AG20443 (cell line): ENCODE data around the gene PPP1R14D.

Source experiments
- DNase-seq: peaks from one replicate; pipeline ENCODE4 v3.0.0; 2012; ENCODE audit warnings: low spot score, mixed read lengths

PPP1R14D gene

DNA sequence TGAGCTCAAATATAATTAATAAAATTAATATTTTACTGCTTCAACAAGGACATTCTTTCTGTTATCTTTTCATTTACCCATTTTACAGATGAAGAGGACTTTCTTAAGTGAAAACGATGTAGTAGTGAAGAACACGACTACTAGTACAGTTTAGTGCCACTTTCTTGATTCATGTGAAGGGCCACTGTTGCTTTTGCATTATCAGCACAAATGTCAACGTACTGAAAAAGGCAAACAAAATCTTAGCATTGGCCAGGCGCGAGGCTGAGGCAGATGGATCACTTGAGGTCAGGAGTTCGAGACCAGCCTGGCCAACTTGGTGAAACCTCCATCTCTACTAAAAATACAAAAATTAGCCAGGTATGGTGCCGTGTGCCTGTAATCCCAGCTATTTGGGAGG lies 9.5 kb downstream of the PPP1R14D start:
- no peak for DNase-seq

DNA sequence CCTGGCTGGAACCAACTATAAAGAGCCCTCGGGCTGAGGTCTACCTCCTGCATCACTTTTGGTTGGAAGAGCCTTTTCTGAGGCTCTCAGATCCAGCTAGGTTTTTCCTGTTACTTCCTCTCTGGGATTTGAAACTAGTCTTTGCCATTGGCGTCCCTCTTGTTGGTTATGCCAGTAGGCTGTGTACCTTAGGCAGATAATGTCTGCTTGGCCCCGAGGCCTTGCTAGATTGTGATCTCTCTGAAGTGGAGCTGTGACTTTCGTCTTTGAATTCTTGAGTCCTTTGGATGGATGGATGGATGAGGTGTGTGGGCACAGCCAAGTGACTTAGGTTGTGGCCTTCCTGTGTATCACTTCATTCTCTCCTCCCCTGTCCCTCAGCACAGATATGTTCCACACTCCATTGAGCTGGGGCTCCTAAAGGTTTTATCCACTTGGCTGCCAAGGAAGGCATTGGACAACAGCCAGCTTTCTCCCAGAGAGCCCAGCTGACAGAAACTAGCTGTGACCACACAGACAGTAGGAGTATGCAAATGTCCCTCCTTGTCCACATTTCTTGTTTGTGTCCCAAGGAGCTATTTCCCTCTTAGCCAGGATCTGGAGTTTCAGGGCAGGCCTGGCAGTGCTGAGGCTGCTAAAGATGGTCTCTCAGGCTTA lies 13.3 kb downstream of the PPP1R14D start:
- no peak for DNase-seq

DNA sequence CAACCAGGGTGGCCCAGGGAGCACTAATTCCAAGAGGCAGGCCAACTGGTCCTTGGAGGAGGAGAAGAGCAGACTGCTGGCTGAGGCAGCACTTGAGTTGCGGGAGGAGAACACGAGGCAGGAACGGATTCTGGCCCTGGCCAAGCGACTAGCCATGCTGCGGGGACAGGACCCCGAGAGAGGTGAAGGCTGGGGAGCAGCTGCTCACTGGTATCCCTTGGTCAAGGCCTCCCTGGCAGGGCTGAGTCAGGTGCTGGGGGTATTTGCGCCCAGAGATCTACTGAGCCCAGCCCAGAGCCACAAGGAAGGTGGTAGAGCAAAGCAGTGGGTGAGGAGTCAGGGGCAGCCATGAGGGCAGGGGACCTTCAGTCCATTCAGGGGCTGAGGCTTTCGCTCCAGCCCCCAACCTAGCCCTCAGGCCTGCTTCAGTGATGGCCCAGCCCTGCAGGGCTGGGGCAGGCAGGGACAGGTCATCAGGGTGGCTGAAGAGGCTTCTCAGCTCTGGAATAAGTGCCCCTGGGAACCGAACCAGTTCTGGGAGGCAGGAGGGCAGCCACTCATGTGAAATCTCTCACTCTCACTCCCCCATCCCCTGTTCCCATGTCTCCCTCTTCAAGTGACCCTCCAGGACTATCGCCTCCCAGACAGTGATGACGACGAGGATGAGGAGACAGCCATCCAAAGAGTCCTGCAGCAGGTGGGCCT lies 15.6 kb downstream of the PPP1R14D start:
- no peak for DNase-seq

GRCh38 chr15:40808861-40809450 lies 19.6 kb downstream of the PPP1R14D start:
- no peak for DNase-seq

GRCh38 chr15:40807888-40808461 lies 20.5 kb downstream of the PPP1R14D start:
- DNase-seq = no peak

DNA sequence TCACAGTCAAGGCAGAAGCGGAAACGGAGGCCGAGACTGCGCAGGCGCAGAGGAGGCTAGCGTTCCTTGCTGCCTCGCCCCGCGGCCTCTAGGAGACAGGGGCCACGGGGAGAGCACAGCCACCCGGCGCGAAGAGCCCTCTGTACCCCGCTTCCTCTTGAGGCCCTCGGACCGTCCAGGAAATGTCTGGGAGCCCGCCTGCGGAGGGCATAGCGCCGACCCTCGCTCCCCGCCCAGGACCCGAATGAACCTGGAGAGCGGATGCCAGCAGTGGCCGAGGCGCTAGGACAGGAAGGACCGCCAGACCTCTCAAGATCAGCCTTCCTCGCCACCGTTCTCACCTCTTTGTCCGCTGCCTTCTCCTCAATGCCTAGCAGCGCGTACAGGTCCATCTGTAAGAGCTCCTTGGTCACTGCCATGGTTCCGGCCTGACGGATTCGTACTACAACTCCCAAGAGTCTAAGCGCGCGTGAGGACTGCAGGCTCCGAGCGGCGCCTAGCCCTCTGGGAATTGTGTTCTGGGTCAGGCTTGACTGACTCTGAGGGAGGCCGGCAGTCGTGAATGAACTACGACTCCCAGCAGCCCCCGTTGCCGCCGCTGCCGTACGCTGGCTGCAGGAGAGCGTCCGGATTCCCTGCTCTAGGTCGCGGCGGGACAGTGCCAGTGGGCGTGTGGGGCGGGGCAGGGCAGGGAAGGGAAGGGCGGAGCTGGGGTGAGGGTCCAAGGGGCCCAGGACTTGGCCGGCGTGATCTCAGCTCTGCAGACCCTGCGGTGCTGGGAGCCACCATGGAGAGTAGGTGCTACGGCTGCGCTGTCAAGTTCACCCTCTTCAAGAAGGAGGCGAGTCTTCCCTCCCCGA lies 21.2 kb downstream of the PPP1R14D start, which contains the start of the genes DNAJC17 and ZFYVE19:
Gene DNAJC17 (minus strand): TSS at position 446 of the 860 bp plus-strand sequence. CDS start 27 bp downstream, at position 419.
Gene ZFYVE19 (plus strand): TSS at position 62 of the 860 bp plus-strand sequence. CDS start 501 bp downstream, at position 563.
- peak; percentile 97 for DNase-seq

- DNase-seq = no peak
These were observed 21.9 kb downstream of the PPP1R14D start for GRCh38 chr15:40806672-40807027.

GRCh38 chr15:40803688-40804087 lies 24.8 kb downstream of the PPP1R14D start:
- DNase-seq = no peak

- no peak for DNase-seq
These were observed 25.4 kb downstream of the PPP1R14D start for GRCh38 chr15:40803076-40803475.

- no peak for DNase-seq
These were observed 29.0 kb downstream of the PPP1R14D start for GRCh38 chr15:40799523-40799922.

DNA sequence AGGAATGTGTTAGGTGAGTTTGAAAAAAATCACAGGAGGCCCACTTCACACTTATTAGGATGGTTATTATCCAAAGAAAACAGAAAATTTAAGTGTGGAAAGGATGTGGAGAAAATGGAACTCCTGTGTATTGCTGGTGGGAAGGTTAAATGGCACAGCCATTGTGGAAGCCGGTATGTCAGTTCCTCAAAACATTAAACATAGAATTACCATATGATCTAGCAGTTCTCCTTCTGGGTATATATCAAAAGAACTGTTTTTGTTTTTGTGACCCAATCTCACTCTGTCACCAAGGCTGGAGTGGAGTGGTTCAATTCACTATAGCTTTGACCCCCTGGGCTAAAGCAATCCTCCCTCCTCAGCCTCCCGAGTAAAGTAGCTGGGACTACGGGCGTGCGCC lies 32.0 kb downstream of the PPP1R14D start:
- DNase-seq = no peak

DNA sequence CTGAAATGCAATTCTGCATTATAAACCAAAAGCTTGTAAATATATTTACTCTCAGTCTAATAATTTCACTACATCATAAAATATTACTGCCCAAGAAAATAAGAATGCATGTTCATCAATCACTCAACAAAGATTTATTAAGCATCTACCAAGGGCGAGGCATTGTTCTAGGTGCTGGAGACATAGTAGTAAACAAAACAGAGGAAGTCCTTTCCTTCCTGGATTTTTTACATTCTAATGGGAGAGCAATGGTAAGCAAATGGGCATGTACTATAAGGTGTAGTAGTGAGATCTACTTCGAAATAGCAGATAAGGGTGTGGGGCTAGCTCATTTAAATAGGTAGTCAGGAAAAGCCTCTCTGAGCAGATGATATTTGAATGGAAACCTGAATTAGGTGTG lies 32.5 kb downstream of the PPP1R14D start:
- no peak for DNase-seq

GRCh38 chr15:40793216-40793989 lies 35.1 kb downstream of the PPP1R14D start:
- peak; percentile 66 for DNase-seq

DNA sequence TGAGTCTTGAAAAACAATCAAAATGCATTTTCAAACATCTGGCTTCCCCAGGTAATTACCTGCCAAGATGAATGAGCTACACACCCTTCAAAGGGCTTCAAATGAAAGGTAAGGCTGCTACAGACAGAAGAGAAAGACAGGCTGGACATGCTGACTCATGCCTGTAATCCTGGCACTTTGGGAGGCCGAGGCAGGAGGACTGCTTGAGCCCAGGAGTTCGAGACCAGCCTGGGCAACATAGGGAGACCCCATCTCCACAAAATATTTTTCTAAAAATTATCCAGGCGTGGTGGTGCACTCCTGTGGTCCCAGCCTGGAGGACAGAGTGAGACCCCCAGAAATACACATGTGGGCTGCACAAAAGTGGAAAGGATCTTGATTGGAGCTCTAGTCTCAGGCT lies 36.1 kb downstream of the PPP1R14D start:
- DNase-seq = no peak

- no peak for DNase-seq
These were observed 37.8 kb downstream of the PPP1R14D start for GRCh38 chr15:40790718-40791117.

DNA sequence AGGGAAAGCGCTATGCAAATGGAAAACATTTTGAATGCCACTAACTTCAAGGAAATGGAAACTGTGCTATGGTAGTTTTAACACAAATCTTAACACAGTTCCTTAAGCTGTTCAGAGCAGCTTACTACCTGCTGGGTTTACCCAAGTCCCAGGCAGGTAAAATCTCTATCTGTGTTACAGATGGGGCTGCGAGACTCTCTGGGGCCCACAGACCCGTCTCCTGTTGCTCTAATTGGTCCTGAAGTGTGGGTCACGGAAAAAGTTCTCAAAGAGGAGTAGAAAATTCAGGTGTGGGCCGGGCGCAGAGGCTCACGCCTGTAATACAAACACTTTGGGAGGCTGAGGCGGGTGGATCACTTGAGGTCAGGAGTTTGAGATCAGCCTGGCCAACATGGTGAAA lies 38.5 kb downstream of the PPP1R14D start:
- DNase-seq = no peak

GRCh38 chr15:40789119-40789518 lies 39.4 kb downstream of the PPP1R14D start:
- DNase-seq = no peak

DNA sequence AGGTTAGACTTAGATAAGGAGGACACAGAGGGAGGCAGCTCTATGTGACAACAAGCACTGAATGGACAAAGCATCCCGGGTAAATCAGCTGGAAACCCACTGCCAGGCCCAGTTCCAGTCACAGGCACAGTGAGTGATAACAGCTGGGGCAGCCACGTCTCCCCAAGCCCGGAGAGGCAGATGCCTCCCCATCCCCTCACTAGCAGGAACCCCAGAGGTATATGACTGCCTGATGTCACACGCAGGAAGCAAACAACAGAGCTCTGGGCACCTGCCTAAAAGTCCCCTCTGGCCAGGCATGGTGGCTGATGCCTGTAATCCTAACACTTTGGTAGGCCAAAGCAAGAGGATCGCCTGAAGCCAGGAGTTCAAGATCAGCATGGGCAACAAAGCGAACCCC lies 40.5 kb downstream of the PPP1R14D start:
- DNase-seq = no peak

DNA sequence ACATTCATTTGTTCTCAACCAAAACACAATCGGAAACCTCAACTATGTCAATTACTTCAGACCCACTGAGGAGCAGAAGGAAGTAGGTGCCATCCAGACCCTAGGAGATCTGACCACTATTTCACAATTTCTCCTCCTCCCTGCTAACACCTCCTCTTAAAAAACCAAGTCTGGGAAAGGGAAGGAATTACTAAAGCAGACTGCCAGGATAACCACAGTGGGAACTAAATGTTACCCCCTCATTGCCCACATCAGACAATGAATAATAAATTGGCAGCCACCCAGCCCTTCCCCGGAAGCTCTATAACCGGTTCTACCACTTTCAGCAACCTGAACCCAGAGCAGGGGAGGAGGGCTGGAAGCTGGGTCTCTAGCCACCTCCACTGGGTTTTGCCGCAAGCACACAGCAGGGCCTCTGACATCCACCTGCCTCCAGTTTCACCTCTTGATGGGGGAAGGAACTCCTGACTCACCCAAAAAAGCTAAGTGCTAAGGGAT lies 41.1 kb downstream of the PPP1R14D start:
- peak; percentile 55 for DNase-seq

DNA sequence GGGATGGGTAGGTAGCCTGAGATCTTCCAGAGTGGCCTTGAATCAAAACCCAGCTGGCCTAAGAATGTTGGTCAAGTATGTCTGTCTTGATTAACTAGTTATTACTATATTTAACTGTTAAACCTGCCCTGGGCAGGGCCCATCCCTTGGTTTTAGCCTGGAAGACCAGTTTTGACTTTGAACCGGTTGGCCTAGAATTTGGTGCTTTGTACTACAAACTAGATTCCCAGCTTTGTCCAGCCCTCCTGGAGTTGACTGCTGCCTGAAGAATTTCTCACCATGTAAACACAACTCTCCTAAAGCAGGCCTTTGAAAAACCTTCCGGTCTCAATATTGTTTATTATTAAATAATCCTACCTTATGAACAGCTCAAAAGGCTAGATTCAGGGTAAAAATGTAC lies 42.7 kb downstream of the PPP1R14D start:
- no peak for DNase-seq

DNA sequence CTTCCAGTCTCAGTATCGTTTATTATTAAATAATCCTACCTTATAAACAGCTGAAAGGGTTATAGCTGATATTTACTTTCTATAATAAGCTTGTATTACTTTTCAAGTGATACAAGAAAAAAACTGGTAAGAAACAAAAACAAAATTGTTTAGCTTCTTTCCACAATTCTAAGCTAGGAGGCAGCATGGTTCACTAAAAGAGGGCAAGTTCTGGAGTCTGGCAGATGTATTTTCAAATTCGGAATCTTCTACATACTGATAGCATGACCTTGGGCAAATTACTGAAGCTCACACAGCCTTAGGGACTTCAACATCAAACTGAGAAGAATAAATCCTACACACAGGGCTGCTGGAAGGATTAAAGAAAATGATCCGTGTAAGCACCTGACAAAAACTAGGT lies 43.3 kb downstream of the PPP1R14D start:
- no peak for DNase-seq
